GM18868 (cell line): Measurements from ENCODE around the gene NUDT6.
A peak's percentile ranks its signal among the peaks of the same experiment; 100 is the strongest.
"Not testable (repeated sequence)": the region's sequence is repeated elsewhere in the genome, so short reads cannot be mapped to it uniquely, and the experiment has no call there.

ENCODE experiments used
- ATAC-seq: cut with Tn5 transposase; IDR thresholded peaks from one replicate; pipeline ENCODE4 v1.9.1; 2021; ENCODE audit warnings: mild to moderate bottlenecking, moderate library complexity; ENCODE audit not compliant: unreplicated experiment

The NUDT6 gene

GRCh38 chr4:122879001-122879400 is 43.4 kb downstream of the NUDT6 start:
- no peak for ATAC-seq

GRCh38 chr4:122876456-122876855 is 45.9 kb downstream of the NUDT6 start:
- no peak for ATAC-seq

- no peak for ATAC-seq
Measured at GRCh38 chr4:122875949-122876348, 46.4 kb downstream of the NUDT6 start.

- no peak for ATAC-seq
Measured at GRCh38 chr4:122873821-122874593, 48.4 kb downstream of the NUDT6 start.

GRCh38 chr4:122873146-122873545 is 49.3 kb downstream of the NUDT6 start:
- ATAC-seq, result no peak

GRCh38 chr4:122868235-122868634 is 54.2 kb downstream of the NUDT6 start:
- not testable (repeated sequence) for ATAC-seq

GRCh38 chr4:122865425-122865824 is 57.0 kb downstream of the NUDT6 start:
- no peak for ATAC-seq

GRCh38 chr4:122863639-122864038 is 58.8 kb downstream of the NUDT6 start:
- no peak for ATAC-seq

- no peak for ATAC-seq
Measured at GRCh38 chr4:122861172-122861943, 61.0 kb downstream of the NUDT6 start.

- no peak for ATAC-seq
Measured at GRCh38 chr4:122858705-122859104, 63.7 kb downstream of the NUDT6 start.

GRCh38 chr4:122857160-122857559 is 65.2 kb downstream of the NUDT6 start:
- no peak for ATAC-seq

GRCh38 chr4:122855353-122855890 is 67.0 kb downstream of the NUDT6 start:
- no peak for ATAC-seq

- no peak for ATAC-seq
Measured at GRCh38 chr4:122854447-122855352, 67.7 kb downstream of the NUDT6 start.

GRCh38 chr4:122851568-122851967 is 70.8 kb downstream of the NUDT6 start:
- ATAC-seq, result no peak

- ATAC-seq, result not testable (repeated sequence)
Measured at GRCh38 chr4:122849789-122850188, 72.6 kb downstream of the NUDT6 start.

- ATAC-seq, result no peak
Measured at GRCh38 chr4:122847931-122848330, 74.5 kb downstream of the NUDT6 start.

GRCh38 chr4:122845760-122846159 is 76.6 kb downstream of the NUDT6 start:
- ATAC-seq, result peak; percentile 70

- ATAC-seq, result no peak
Measured at GRCh38 chr4:122845066-122845465, 77.3 kb downstream of the NUDT6 start.

GRCh38 chr4:122844391-122844790 is 78.0 kb downstream of the NUDT6 start:
- ATAC-seq, result not testable (repeated sequence)

- no peak for ATAC-seq
Measured at GRCh38 chr4:122842984-122843531, 79.3 kb downstream of the NUDT6 start.
